Endothelial cell of umbilical vein (primary cell): ENCODE measurements around the gene TBC1D26.
"Not testable (repeated sequence)": the region's sequence is repeated elsewhere in the genome, so short reads cannot be mapped to it uniquely, and the experiment has no call there.

ENCODE experiments used
- CTCF ChIP-seq, 2 donors: IDR thresholded peaks; 1 replicate in 1 of 2; 2 replicates in 1 of 2; pipeline ENCODE4 v1.5.1; 2011; ENCODE audit warnings: low read length in 2 of 2, mild to moderate bottlenecking in 2 of 2, moderate library complexity in 2 of 2, control low read depth in 1 of 2, inconsistent platforms in 1 of 2, low read depth in 1 of 2; ENCODE audit not compliant: insufficient read depth in 1 of 2; ENCODE audit errors: extremely low read depth in 1 of 2
- EZH2 ChIP-seq: IDR thresholded peaks from 2 replicates; pipeline ENCODE4 v1.6.1; 2012; ENCODE audit warnings: borderline replicate concordance, low read depth, mild to moderate bottlenecking, moderate library complexity, low read length, inconsistent platforms; ENCODE audit not compliant: severe bottlenecking
- FOS ChIP-seq: IDR thresholded peaks from 2 replicates; pipeline ENCODE4 v1.6.1; 2011; ENCODE audit warnings: mild to moderate bottlenecking, low read length, moderate library complexity, borderline replicate concordance; ENCODE audit not compliant: insufficient read depth
- JUN ChIP-seq: IDR thresholded peaks from 2 replicates; pipeline ENCODE4 v1.6.1; 2011; ENCODE audit warnings: borderline replicate concordance, low read depth; ENCODE audit not compliant: insufficient read length, insufficient read depth
- MYC ChIP-seq: IDR thresholded peaks from one replicate; pipeline ENCODE4 v1.6.1; 2011; ENCODE audit warnings: mild to moderate bottlenecking, low read depth, low read length
- POLR2A ChIP-seq: IDR thresholded peaks from 2 replicates; pipeline ENCODE4 v1.6.1; 2012; ENCODE audit warnings: low read depth, mild to moderate bottlenecking, control low read depth, low read length
- POLR2AphosphoS5 ChIP-seq: IDR thresholded peaks from 2 replicates; pipeline ENCODE4 v1.6.1; 2012; ENCODE audit warnings: low read depth, mild to moderate bottlenecking, control low read depth, low read length, moderate library complexity; ENCODE audit not compliant: insufficient read depth

- not testable (repeated sequence) for TF ChIP-seq POLR2A; CTCF (IDR thresholded peaks at IDR 0.05; ENCODE audit: extremely low read depth in 1 of 2, insufficient read depth in 1 of 2, low read depth in 1 of 2, low read length in 2 of 2); POLR2AphosphoS5; EZH2; FOS; MYC; JUN
These were observed 1.5 kb upstream of the TBC1D26 start for GRCh38 chr17:15730535-15730934.
